HG02943 (cell line): ENCODE results near the gene PTPRD.
"Not testable (repeated sequence)": the region's sequence is repeated elsewhere in the genome, so short reads cannot be mapped to it uniquely, and the experiment has no call there.

Experiments
- ATAC-seq: cut with Tn5 transposase; IDR thresholded peaks from one replicate; pipeline ENCODE4 v1.9.1; 2021; ENCODE audit warnings: mild to moderate bottlenecking, low read depth, moderate library complexity; ENCODE audit not compliant: unreplicated experiment

The PTPRD gene

GRCh38 chr9:9557804-9558334, 1054.9 kb downstream of the PTPRD start:
- no peak for ATAC-seq

GRCh38 chr9:9556865-9557803, 1055.7 kb downstream of the PTPRD start:
- ATAC-seq, result no peak

GRCh38 chr9:9552665-9553064, 1060.1 kb downstream of the PTPRD start:
- ATAC-seq, result no peak

GRCh38 chr9:9538766-9539165, 1074.0 kb downstream of the PTPRD start:
- ATAC-seq, result no peak

GRCh38 chr9:9538356-9538755, 1074.4 kb downstream of the PTPRD start:
- ATAC-seq, result no peak

GRCh38 chr9:9536523-9536922, 1076.3 kb downstream of the PTPRD start:
- no peak for ATAC-seq

- no peak for ATAC-seq
These were observed 1089.2 kb downstream of the PTPRD start for GRCh38 chr9:9523476-9524139.

- no peak for ATAC-seq
These were observed 1090.4 kb downstream of the PTPRD start for GRCh38 chr9:9522406-9522805.

- no peak for ATAC-seq
These were observed 1091.6 kb downstream of the PTPRD start for GRCh38 chr9:9521033-9521779.

- ATAC-seq, result no peak
These were observed 1107.9 kb downstream of the PTPRD start for GRCh38 chr9:9504869-9505268.

- ATAC-seq, result no peak
These were observed 1113.3 kb downstream of the PTPRD start for GRCh38 chr9:9499546-9499945.

- ATAC-seq, result no peak
These were observed 1114.0 kb downstream of the PTPRD start for GRCh38 chr9:9498846-9499245.

- ATAC-seq, result no peak
These were observed 1114.7 kb downstream of the PTPRD start for GRCh38 chr9:9498128-9498527.

- no peak for ATAC-seq
These were observed 1118.5 kb downstream of the PTPRD start for GRCh38 chr9:9494336-9494735.

- ATAC-seq, result no peak
These were observed 1120.3 kb downstream of the PTPRD start for GRCh38 chr9:9492506-9492905.

GRCh38 chr9:9489183-9489582, 1123.6 kb downstream of the PTPRD start:
- ATAC-seq, result no peak

GRCh38 chr9:9483175-9483574, 1129.6 kb downstream of the PTPRD start:
- ATAC-seq, result no peak

GRCh38 chr9:9478741-9479140, 1134.1 kb downstream of the PTPRD start:
- ATAC-seq, result no peak

GRCh38 chr9:9469271-9469670, 1143.5 kb downstream of the PTPRD start:
- no peak for ATAC-seq

- not testable (repeated sequence) for ATAC-seq
These were observed 1170.9 kb downstream of the PTPRD start for GRCh38 chr9:9441874-9442273.

- ATAC-seq, result no peak
These were observed 1175.2 kb downstream of the PTPRD start for GRCh38 chr9:9437641-9438040.
